K562 (cell line): ENCODE results near the gene ISY1. TPM values are rescaled to one million over a fixed set of nuclear protein-coding genes. Genes with fewer than 3 reads are reported as not detected.

Experiments used
- BRF1 ChIP-seq: IDR thresholded peaks from 3 replicates; pipeline ENCODE4 v1.6.1; 2011; ENCODE audit warnings: borderline replicate concordance, mild to moderate bottlenecking; ENCODE audit not compliant: insufficient read length; ENCODE audit errors: extremely low read depth
- CHAMP1 ChIP-seq: fragments of 450-650 bp; IDR thresholded peaks from 2 replicates; pipeline ENCODE4 v1.6.1; 2016; ENCODE audit warnings: mild to moderate bottlenecking
- KAT2B ChIP-seq: IDR thresholded peaks from one replicate; pipeline ENCODE4 v1.6.1; 2012; ENCODE audit warnings: low read depth, mild to moderate bottlenecking, control low read depth, inconsistent platforms, low read length, moderate library complexity
- PRMT5 ChIP-seq: sonication (generic); formaldehyde crosslinking; IDR thresholded peaks from 2 replicates; pipeline ENCODE4 v1.5.0; 2020; ENCODE audit warnings: missing genetic modification reagents
- RBM14 ChIP-seq: fragments of 200-400 bp; formaldehyde crosslinking; IDR thresholded peaks from 2 replicates; pipeline ENCODE4 v1.6.1; 2018; ENCODE audit warnings: low read depth, mild to moderate bottlenecking, low read length, moderate library complexity, borderline replicate concordance; ENCODE audit not compliant: insufficient read depth
- SMARCA5 ChIP-seq: fragments of 450-650 bp; IDR thresholded peaks from 2 replicates; pipeline ENCODE4 v1.6.1; 2016
- TAF7 ChIP-seq: fragments of 450-650 bp; IDR thresholded peaks from 2 replicates; pipeline ENCODE4 v1.6.1; 2016; ENCODE audit warnings: missing genetic modification characterization, missing compliant biosample characterization
- TCF3 ChIP-seq: sonication (generic); formaldehyde crosslinking; IDR thresholded peaks from 2 replicates; pipeline ENCODE4 v1.4.0; 2020; ENCODE audit warnings: mild to moderate bottlenecking, missing genetic modification reagents
- TCF7L2 ChIP-seq: fragments of 150-350 bp; IDR thresholded peaks from 2 replicates; pipeline ENCODE4 v1.6.1; 2016; ENCODE audit warnings: low read depth, mild to moderate bottlenecking, low read length, moderate library complexity
- TEAD2 ChIP-seq: fragments of 450-650 bp; IDR thresholded peaks from 2 replicates; pipeline ENCODE4 v1.6.1; 2016; ENCODE audit warnings: missing genetic modification characterization, control low read depth, missing compliant biosample characterization
- ZNF57 ChIP-seq: fragments of 450-650 bp; formaldehyde crosslinking; IDR thresholded peaks from 2 replicates; pipeline ENCODE4 v1.4.0; 2020; ENCODE audit warnings: mild to moderate bottlenecking, moderate library complexity
- ZNF586 ChIP-seq: fragments of 450-650 bp; formaldehyde crosslinking; conservative IDR thresholded peaks from 2 replicates; pipeline ENCODE4 v1.4.0; 2020; ENCODE audit warnings: mild to moderate bottlenecking, moderate library complexity
- ZNF696 ChIP-seq: fragments of 250-450 bp; sonication (Bioruptor Pico); conservative IDR thresholded peaks from 2 replicates; pipeline ENCODE4 v1.4.0; 2020; ENCODE audit warnings: mild to moderate bottlenecking, moderate library complexity
- ZNF79 ChIP-seq: fragments of 250-450 bp; sonication (Bioruptor Pico); IDR thresholded peaks from 2 replicates; pipeline ENCODE4 v1.4.0; 2020; ENCODE audit warnings: low read depth, mild to moderate bottlenecking, moderate library complexity
- polyA plus RNA-seq, 8 experiments: library from polyadenylated mRNA; depleted of rRNA in 4 of 8; stranded (reverse) in 5 of 8; unstranded in 3 of 8; fragments of >200 nt; fragmentation: Nextera tagmentation in 2 of 8; fragmentation: Illumina TruSeq in 1 of 8; extraction: Ambion mirVana in 2 of 8; extraction: Trizol in 1 of 8; gene quantifications; 2 replicates each; pipeline versions ENCODE4 v1.2.1 to v1.2.3, GENCODE V29; 2011 to 2014; ENCODE audit warnings: inconsistent platforms in 1 of 8, missing spikeins in 1 of 8
- total RNA-seq, 7 experiments: library from RNA; depleted of rRNA in 6 of 7; stranded (reverse); fragments of >200 nt in 6 of 7; fragmentation: Illumina TruSeq in 2 of 7; extraction: Trizol in 2 of 7; gene quantifications; 2 replicates each; pipeline versions ENCODE4 v1.2.1 to v1.2.3, GENCODE V29; 2011 to 2021; ENCODE audit warnings: low replicate concordance in 1 of 7
- TF ChIP-seq, protein P1 (sequence below): fragments of 250-450 bp; sonication (Bioruptor Pico); IDR thresholded peaks from 2 replicates; pipeline ENCODE4 v1.5.0; 2020; ENCODE audit warnings: mild to moderate bottlenecking, borderline replicate concordance
- TF ChIP-seq, protein P2 (sequence below), 2 experiments: fragments of 450-650 bp; conservative IDR thresholded peaks; 2 replicates each; pipeline ENCODE4 v1.6.1; 2017; ENCODE audit warnings: mild to moderate bottlenecking in 2 of 2, moderate library complexity in 2 of 2
- TF ChIP-seq, protein P3 (sequence below): sonication (generic); formaldehyde crosslinking; IDR thresholded peaks from 2 replicates; pipeline ENCODE4 v1.8.0; 2022; ENCODE audit warnings: mild to moderate bottlenecking, missing genetic modification reagents

Gene ISY1
- total and polyA plus RNA-seq, 9 of the 15 experiments (the other 6 are each of a cell fraction or from before 2014, with no cell fraction given): 23.5 to 50.0 (median 32.9) TPM

DNA sequence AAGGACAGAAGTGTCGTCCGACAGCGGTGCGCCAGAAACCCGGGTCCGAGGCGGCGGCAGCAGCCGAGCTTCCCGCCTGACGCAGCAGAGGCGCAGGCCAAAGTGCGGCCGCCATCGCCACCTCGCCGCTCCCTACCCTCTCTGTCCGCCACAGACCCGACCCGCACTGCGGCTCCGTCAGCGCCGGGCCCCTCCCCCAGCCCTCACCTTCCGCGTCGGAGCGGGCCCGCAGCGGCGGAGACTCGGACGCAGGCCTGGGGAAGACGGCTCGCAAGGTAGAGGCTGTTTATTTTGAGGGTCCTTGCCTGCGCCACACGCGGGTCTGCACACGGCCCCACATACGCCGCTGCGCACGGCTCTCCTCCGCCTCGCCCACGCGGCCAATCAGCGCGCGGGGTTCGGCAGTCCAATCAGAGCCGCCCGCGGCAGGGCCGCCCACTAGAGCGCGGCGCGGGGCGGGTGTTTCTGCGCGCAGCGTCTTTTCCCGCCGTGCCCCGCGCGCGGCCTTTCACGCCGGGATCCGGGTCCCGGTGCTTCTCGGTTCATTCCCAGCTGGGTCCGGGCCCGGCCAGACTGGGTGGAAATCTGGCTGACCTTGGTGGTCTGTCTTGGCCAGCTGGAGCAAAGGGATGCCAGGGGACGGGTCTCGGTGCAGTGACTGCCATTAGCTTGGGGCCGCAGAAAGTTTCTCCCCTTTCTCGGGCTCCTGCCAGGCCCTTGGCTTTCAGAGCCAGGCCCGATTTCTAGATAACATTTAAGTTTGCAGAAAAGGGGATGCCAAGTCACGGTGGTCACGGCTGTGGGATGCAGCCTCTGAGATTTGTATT lies 22.9 kb upstream of the ISY1 start, which contains the start of gene CNBP (continued):
- no peak for TF ChIP-seq CHAMP1
- TF ChIP-seq KAT2B: no peak
- TF ChIP-seq, protein P1, sequence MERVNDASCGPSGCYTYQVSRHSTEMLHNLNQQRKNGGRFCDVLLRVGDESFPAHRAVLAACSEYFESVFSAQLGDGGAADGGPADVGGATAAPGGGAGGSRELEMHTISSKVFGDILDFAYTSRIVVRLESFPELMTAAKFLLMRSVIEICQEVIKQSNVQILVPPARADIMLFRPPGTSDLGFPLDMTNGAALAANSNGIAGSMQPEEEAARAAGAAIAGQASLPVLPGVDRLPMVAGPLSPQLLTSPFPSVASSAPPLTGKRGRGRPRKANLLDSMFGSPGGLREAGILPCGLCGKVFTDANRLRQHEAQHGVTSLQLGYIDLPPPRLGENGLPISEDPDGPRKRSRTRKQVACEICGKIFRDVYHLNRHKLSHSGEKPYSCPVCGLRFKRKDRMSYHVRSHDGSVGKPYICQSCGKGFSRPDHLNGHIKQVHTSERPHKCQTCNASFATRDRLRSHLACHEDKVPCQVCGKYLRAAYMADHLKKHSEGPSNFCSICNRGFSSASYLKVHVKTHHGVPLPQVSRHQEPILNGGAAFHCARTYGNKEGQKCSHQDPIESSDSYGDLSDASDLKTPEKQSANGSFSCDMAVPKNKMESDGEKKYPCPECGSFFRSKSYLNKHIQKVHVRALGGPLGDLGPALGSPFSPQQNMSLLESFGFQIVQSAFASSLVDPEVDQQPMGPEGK: no peak
- TF ChIP-seq RBM14: no peak
- TF ChIP-seq TEAD2 (tag): no peak
- TF ChIP-seq ZNF586 (CRISPR knock-in tag): no peak
- no peak for TF ChIP-seq SMARCA5
- TF ChIP-seq, protein P2, sequence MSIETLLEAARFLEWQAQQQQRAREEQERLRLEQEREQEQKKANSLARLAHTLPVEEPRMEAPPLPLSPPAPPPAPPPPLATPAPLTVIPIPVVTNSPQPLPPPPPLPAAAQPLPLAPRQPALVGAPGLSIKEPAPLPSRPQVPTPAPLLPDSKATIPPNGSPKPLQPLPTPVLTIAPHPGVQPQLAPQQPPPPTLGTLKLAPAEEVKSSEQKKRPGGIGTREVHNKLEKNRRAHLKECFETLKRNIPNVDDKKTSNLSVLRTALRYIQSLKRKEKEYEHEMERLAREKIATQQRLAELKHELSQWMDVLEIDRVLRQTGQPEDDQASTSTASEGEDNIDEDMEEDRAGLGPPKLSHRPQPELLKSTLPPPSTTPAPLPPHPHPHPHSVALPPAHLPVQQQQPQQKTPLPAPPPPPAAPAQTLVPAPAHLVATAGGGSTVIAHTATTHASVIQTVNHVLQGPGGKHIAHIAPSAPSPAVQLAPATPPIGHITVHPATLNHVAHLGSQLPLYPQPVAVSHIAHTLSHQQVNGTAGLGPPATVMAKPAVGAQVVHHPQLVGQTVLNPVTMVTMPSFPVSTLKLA (conservative IDR thresholded peaks at IDR 0.05): peak; percentile 82 to 87
- TF ChIP-seq PRMT5: no peak
- no peak for TF ChIP-seq BRF1
- peak; percentile 61 for TF ChIP-seq TAF7 (tag)
- TF ChIP-seq TCF3 (CRISPR knock-in tag): no peak
- no peak for TF ChIP-seq ZNF57 (CRISPR knock-in tag)
- TF ChIP-seq ZNF79 (CRISPR knock-in tag): no peak
- no peak for TF ChIP-seq ZNF696 (CRISPR knock-in tag)
- TF ChIP-seq, protein P3, sequence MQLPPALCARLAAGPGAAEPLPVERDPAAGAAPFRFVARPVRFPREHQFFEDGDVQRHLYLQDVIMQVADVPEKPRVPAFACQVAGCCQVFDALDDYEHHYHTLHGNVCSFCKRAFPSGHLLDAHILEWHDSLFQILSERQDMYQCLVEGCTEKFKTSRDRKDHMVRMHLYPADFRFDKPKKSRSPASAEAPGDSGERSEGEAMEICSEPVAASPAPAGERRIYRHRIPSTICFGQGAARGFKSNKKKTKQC (CRISPR knock-in tag): 0 out of 2 replicates have a peak, but pooled peaks have one; percentile 10
- TF ChIP-seq TCF7L2: no peak
